Fibroblast of pulmonary artery (primary cell): ENCODE measurements around the gene RBMS3.

Experiments
- DNase-seq: peaks from one replicate; pipeline ENCODE4 v3.0.0-alpha.2; 2010; ENCODE audit warnings: low read depth
- H3K4me3 ChIP-seq: replicated peaks from 2 replicates; pipeline ENCODE4 v1.5.1; 2011; ENCODE audit warnings: low read depth, mild to moderate bottlenecking, control low read depth, low read length, moderate library complexity
- TF ChIP-seq, protein P1 (sequence below): IDR thresholded peaks from 2 replicates; pipeline ENCODE4 v1.5.1; 2011; ENCODE audit warnings: mild to moderate bottlenecking, control low read depth, low read length, inconsistent platforms; ENCODE audit errors: missing control alignments

RBMS3 gene

DNA sequence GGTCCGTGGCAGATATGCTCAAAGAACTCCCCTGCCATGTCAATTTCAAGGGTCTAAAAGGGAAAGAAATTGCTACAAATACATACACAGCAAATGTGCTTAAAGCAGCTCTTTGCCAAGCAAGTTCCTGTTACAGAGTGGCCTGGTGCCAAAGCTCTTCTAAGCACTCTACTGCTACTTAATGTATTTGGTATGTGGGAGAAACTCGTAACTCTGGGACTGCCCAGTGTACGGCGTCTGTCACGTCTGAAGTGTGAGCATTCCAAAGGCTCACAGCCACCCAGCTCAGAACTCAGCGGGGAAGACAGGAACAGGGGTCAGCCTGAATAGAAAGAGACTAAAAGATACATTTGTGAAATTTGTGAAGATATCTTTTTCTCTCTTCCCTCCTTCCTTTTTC, 54.6 kb downstream of the RBMS3 start:
- peak overlapping the region; percentile 36 for H3K4me3 ChIP-seq
- peak; percentile 99 for DNase-seq

DNA sequence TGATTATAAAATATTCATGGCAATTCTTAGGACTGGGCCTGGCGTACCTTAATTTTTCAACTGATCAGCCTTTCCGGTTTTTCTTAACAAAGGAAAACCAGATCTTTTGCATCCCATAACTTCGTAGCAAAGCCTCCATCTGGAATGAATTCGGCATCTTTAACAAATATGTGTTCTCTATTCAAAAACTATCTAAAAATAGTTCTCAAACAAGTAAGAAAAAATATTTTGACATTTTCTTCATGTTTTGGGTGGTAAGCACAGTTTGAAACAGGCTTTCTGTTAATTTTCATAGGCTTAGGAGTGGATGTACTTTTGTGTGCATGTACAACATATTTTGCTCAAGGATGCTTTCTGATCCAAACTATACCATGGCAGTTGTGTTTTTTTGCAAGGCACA, 55.1 kb downstream of the RBMS3 start:
- TF ChIP-seq, protein P1, sequence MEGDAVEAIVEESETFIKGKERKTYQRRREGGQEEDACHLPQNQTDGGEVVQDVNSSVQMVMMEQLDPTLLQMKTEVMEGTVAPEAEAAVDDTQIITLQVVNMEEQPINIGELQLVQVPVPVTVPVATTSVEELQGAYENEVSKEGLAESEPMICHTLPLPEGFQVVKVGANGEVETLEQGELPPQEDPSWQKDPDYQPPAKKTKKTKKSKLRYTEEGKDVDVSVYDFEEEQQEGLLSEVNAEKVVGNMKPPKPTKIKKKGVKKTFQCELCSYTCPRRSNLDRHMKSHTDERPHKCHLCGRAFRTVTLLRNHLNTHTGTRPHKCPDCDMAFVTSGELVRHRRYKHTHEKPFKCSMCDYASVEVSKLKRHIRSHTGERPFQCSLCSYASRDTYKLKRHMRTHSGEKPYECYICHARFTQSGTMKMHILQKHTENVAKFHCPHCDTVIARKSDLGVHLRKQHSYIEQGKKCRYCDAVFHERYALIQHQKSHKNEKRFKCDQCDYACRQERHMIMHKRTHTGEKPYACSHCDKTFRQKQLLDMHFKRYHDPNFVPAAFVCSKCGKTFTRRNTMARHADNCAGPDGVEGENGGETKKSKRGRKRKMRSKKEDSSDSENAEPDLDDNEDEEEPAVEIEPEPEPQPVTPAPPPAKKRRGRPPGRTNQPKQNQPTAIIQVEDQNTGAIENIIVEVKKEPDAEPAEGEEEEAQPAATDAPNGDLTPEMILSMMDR, result no peak
- H3K4me3 ChIP-seq, result peak overlapping the region; percentile 36
- DNase-seq, result no peak

More for the DNA sequence above, 54.6 kb downstream of the RBMS3 start:
- TF ChIP-seq, protein P1, result no peak

DNA sequence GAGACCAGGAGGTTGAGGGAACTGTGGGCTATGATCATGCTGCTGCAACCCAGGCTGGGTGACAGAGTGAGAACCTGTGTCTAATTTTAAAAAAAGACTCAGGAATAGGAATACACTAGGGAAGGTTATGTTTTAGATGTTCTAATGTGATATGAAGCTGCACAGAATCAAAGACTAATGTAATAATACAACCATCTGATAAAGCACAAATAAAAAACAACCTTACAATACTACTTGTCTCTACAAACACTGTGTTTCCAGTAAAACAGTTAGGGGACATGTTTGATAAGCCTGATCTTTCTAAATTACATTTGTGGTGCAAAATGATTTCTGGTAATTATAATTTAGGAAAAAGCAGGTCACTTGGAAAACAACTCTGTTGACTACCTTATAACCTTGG, 56.7 kb downstream of the RBMS3 start:
- TF ChIP-seq, protein P1, result no peak
- H3K4me3 ChIP-seq, result no peak overlapping the region
- DNase-seq, result no peak

DNA sequence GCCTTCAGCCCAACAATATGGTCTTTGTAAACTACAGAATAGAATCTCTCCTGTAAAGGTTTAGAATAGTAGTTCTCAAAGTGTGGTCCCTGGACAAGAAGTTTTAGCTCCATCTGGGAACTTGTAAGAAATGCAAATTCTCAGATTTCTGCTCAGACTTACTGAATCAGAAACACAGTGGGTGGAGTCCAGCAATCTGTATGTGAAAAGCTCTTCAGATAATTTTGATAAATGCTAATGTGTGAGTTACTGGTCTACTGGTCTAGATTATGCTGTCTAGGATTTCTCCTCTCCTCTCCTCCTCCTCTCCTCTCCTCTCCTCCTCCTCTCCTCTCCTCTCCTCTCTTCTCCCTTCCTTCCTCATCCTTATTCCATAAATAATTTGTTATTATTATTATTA, 57.5 kb downstream of the RBMS3 start:
- H3K4me3 ChIP-seq, result no peak overlapping the region
- DNase-seq, result no peak
- TF ChIP-seq, protein P1, result no peak

DNA sequence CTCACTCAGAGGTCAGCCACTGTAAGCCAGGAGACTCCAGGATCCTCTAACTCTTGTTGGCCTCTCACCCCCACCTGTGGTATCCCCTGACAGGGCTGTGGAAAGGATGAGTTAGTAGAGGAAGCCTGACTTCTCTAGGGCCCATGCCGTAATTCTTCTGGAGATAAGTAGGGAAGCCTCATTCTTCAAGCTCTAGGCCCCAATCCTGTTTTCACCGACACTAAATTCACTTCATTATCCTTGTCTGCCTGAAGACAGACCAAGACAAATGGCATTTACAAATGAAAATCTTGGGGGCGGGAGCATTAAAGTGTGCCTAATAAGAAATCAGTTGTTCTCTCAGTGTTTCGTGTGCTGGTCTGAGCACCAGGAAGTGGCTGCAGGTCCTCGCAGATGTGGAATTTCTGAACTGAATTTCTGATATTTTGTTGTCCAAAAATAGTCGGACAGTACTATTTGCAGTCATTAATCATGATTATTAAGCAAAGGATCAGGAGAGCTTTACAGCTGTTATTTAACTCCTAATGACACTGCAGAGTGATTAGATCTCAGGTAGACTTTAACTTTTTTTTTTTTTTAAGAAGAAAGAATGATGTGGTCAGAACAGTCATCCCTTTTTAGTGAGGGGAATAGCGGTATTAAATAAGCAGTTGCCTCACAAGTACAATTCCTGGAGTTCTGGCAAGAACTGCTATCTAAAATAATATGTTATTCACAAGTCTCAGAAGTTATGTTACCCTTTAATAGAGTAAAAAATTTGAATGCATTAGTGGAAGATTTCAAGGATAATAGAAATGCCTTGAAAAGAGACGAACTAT, 58.4 kb downstream of the RBMS3 start:
- TF ChIP-seq, protein P1, result no peak
- no peak overlapping the region for H3K4me3 ChIP-seq
- peak; percentile 32 for DNase-seq

DNA sequence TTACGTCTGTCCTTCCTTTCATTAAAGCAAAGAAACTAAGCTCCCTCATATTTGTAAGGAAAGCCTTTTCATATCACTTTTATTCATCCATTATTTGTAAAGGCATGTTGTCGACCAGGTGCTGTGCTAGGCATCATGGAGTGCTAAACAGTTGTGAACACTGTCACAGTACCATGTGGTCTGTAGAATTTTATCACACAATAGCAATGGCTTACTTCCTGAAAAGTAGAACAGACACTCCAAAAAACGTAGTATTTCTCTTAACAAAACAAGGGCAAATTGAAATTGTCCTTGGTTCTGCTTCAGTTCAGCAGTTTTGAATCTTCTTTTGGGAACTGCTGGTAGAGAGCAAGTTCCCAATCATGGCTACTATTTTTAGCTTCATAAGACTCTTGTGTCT, 63.3 kb downstream of the RBMS3 start:
- H3K4me3 ChIP-seq, result no peak overlapping the region
- DNase-seq, result no peak
- TF ChIP-seq, protein P1, result no peak

DNA sequence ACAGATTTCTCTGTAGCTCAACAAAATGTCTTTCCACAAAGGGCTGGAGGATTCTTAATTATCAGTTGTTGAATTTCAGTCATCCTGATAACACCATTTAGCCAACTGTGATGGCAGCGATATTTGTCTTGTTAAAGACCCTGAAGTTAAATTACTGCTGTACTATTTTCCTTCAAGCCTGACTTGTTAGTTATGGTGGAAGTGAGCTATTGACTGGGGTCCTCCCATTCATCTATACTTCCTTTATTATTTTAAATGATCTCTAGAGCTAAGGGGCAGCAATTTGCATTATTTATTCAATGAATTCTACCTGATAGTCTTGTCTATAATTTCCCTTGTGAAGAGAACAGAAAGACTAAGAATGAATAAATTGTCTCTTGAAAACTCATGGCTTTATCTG, 64.1 kb downstream of the RBMS3 start:
- no peak for DNase-seq
- TF ChIP-seq, protein P1, result no peak
- H3K4me3 ChIP-seq, result no peak overlapping the region
